OCI-LY3 (cell line): ENCODE results near the gene KCNQ1.

Source experiments
- H2AFZ ChIP-seq: fragments of 200-600, 300-600 bp; shearing (Covaris generic); 2 replicates; pipeline ENCODE4 v1.6.0; 2014; ENCODE audit warnings: antibody characterized with exemption, low read depth, low read length
- H3K27ac ChIP-seq: fragments of 200-600, 300-600 bp; sonication (generic); 2 replicates; pipeline ENCODE4 v1.5.1; 2014; ENCODE audit warnings: mild to moderate bottlenecking, low read length, moderate library complexity, mixed read lengths
- H3K27me3 ChIP-seq: fragments of 200-600, 300-600 bp; sonication (generic); 2 replicates; pipeline ENCODE4 v1.6.1; 2014; ENCODE audit warnings: low read depth, low read length, mixed read lengths
- H3K36me3 ChIP-seq: fragments of 200-600, 300-600 bp; sonication (generic); replicated peaks from 2 replicates; pipeline ENCODE3; 2014; ENCODE audit warnings: low read depth, low read length, mixed read lengths
- H3K4me1 ChIP-seq: fragments of 300-600, 200-600 bp; sonication (generic); 2 replicates; pipeline ENCODE4 v1.6.1; 2014; ENCODE audit warnings: low read length, mixed read lengths
- H3K4me2 ChIP-seq: fragments of 200-600, 300-600 bp; sonication (generic); 2 replicates; pipeline ENCODE4 v1.6.1; 2014; ENCODE audit warnings: low read length, mixed read lengths
- H3K4me3 ChIP-seq: fragments of 300-600, 200-600 bp; sonication (generic); 2 replicates; pipeline ENCODE4 v1.5.1; 2014; ENCODE audit warnings: antibody characterized with exemption, mild to moderate bottlenecking, low read length, moderate library complexity
- H3K79me2 ChIP-seq: fragments of 300-600, 200-600 bp; shearing (Covaris generic); 2 replicates; pipeline ENCODE4 v1.6.1; 2014; ENCODE audit warnings: mild to moderate bottlenecking, low read length, mixed read lengths
- H3K9ac ChIP-seq: fragments of 300-600, 200-600 bp; shearing (Covaris generic); 2 replicates; pipeline ENCODE4 v1.6.0; 2014; ENCODE audit warnings: mild to moderate bottlenecking, low read length, moderate library complexity
- H3K9me3 ChIP-seq: fragments of 200-600, 300-600 bp; shearing (Covaris generic); 2 replicates; pipeline ENCODE4 v1.6.1; 2014; ENCODE audit warnings: low read length, mixed read lengths; ENCODE audit not compliant: insufficient read depth
- H4K20me1 ChIP-seq: fragments of 200-600, 300-600 bp; sonication (generic); 2 replicates; pipeline ENCODE4 v1.6.1; 2016; ENCODE audit warnings: low read length, mixed read lengths; ENCODE audit not compliant: insufficient read depth
- EZH2phosphoT487 ChIP-seq: fragments of 200-600 bp; shearing (Covaris generic); IDR thresholded peaks from 2 replicates; pipeline ENCODE4 v1.6.1; 2018; ENCODE audit warnings: antibody characterized with exemption, mixed run types, low read depth
- TF ChIP-seq, protein P1 (sequence below): fragments of 200-600, 300-600 bp; sonication (generic); IDR thresholded peaks from 2 replicates; pipeline ENCODE4 v1.5.1; 2014; ENCODE audit warnings: antibody characterized with exemption, low read length, low read depth

KCNQ1 gene

DNA sequence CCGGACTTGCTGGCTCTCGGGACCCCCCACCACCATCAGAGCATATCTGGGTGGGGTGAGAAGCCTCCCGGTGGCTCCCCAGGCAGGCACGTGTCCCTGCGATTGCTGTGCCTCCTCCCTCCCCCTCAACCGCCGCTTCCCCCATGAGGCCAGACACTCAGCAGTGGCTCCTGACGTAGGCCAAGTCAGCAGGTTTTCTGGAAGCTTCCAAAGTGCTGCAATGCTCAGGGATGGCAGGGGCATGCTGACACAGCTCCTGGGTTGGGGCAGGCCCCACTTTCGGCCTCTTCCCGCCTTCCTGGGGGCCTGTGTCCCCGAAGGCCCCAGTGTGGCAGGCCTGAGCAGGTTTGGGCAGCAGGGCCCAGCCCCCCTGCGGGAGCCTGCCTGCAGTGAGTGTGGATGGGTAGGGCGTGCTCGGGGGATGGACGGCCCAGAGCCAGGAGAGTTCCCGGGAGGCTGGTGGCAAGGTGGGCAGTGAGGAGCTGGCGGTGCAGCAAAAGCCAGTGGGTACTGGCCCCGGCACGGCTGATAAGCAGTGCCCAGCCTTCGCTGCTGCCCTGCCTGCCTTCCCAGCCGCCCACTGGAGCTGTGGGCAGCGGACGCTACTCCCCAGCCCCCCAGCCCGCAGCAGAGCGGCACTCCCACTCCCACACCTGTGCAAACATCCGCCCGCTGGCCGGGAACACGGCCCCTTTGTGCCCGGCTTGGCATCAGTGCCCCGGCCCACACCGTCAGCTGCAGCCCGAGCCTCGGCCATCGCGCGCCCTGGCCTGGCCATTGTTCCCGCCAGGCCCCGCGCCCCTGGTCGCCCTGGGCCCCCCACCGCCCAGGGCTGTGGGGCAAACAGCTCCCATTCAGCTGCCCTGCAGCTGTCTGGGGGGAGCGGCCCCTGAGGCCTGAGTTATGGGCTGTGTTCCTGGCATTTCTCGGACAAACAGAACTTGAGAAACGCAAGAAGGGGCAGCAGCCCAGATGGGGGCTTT is 130.0 kb downstream of the KCNQ1 start:
- H3K9ac ChIP-seq, result no peak overlapping the region
- no peak for TF ChIP-seq EZH2phosphoT487
- TF ChIP-seq, protein P1, sequence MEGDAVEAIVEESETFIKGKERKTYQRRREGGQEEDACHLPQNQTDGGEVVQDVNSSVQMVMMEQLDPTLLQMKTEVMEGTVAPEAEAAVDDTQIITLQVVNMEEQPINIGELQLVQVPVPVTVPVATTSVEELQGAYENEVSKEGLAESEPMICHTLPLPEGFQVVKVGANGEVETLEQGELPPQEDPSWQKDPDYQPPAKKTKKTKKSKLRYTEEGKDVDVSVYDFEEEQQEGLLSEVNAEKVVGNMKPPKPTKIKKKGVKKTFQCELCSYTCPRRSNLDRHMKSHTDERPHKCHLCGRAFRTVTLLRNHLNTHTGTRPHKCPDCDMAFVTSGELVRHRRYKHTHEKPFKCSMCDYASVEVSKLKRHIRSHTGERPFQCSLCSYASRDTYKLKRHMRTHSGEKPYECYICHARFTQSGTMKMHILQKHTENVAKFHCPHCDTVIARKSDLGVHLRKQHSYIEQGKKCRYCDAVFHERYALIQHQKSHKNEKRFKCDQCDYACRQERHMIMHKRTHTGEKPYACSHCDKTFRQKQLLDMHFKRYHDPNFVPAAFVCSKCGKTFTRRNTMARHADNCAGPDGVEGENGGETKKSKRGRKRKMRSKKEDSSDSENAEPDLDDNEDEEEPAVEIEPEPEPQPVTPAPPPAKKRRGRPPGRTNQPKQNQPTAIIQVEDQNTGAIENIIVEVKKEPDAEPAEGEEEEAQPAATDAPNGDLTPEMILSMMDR, result no peak
- no peak overlapping the region for H3K4me2 ChIP-seq
- no peak overlapping the region for H3K27ac ChIP-seq
- no peaks in the 10 kb centered on the region for H3K79me2 ChIP-seq
- no peaks in the 10 kb centered on the region for H3K9me3 ChIP-seq
- H3K4me1 ChIP-seq, result no peaks in the 10 kb centered on the region
- no peaks in the 10 kb centered on the region for H4K20me1 ChIP-seq
- H2AFZ ChIP-seq, result no peak overlapping the region
- H3K27me3 ChIP-seq, result no peaks in the 10 kb centered on the region
- no peak overlapping the region for H3K4me3 ChIP-seq
- H3K36me3 ChIP-seq, result no peaks in the 10 kb centered on the region

DNA sequence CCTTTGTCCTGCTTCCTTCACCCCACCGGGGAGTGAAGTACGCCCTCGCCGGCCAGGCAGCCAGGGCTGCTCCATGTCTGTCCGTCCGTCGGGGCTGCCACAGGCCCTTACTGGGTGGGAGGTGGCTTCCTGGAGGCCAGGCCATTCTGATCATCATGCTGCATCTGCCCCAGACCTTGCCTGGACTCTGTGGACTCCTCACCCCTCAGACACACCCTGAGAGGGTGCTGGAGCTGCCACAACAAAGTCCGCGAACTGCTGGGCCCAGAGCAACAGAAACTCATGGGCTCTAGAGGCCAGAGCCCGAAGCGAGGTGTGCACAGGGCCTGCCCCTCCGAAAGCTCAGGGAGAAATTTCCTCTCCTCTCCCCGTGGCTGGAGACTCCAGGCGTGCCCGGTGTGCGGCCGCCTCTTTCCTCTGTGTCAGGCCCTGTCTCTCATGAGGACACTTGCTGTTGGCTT is 130.8 kb downstream of the KCNQ1 start:
- H3K27me3 ChIP-seq, result no peaks in the 10 kb centered on the region
- no peak overlapping the region for H3K4me3 ChIP-seq
- H3K27ac ChIP-seq, result no peak overlapping the region
- H3K79me2 ChIP-seq, result no peaks in the 10 kb centered on the region
- no peak overlapping the region for H2AFZ ChIP-seq
- H3K4me1 ChIP-seq, result no peaks in the 10 kb centered on the region
- no peak overlapping the region for H3K4me2 ChIP-seq
- H4K20me1 ChIP-seq, result no peaks in the 10 kb centered on the region
- no peak overlapping the region for H3K9ac ChIP-seq
- TF ChIP-seq, protein P1, result no peak
- no peaks in the 10 kb centered on the region for H3K36me3 ChIP-seq
- no peaks in the 10 kb centered on the region for H3K9me3 ChIP-seq

DNA sequence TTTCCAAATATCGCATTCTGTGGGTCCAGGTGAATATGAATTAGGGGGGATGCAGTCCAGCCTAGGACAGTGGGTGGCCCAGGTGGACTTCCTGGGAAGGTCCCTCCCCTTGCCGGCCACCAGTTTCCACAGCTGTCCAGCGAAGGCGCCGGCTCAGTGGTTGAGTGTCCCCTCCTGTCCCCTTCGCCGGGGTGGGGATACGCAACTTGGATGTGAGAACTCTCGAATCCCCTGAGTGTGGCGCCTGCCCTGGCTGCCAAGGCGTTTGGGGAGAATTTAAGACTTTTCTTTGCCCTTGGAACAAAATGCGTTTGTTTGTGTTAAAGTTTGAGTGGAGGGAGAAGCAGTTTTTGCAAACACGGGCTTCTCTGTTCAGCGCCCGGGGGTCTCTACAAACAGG is 131.3 kb downstream of the KCNQ1 start:
- TF ChIP-seq, protein P1, result no peak
- no peak for TF ChIP-seq EZH2phosphoT487
- no peak overlapping the region for H3K9ac ChIP-seq
- no peaks in the 10 kb centered on the region for H4K20me1 ChIP-seq
- H3K27ac ChIP-seq, result no peak overlapping the region
- no peaks in the 10 kb centered on the region for H3K9me3 ChIP-seq
- no peak overlapping the region for H2AFZ ChIP-seq
- H3K4me3 ChIP-seq, result no peak overlapping the region
- no peaks in the 10 kb centered on the region for H3K4me1 ChIP-seq
- no peak overlapping the region for H3K4me2 ChIP-seq
- H3K79me2 ChIP-seq, result no peaks in the 10 kb centered on the region
- H3K36me3 ChIP-seq, result no peaks in the 10 kb centered on the region
- H3K27me3 ChIP-seq, result no peaks in the 10 kb centered on the region

DNA sequence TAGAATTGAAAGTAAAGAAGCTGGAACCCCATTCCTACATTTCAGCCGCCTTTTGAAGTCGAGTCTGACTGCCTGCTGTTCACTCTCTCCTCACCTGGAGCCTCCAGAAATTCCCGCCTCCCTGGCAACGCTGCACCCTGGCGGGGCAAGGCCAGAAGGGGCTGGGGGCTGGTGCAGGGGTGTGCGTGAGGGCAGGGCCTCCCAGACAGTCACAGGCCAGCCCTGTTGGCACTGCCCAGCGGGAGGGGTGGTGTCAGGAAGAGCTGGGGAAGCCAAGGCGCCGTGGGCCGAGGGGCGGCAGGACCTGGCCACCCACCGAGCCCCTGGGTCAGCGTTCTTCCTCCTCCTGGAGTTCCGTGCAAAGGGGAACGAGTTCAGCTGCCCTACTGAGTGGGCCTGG is 131.7 kb downstream of the KCNQ1 start:
- Histone ChIP-seq H4K20me1 (no peaks in the 10 kb centered on the region), H3K4me2 (no peak overlapping the region), H3K36me3 (no peaks in the 10 kb centered on the region), H3K27ac (no peak overlapping the region), H3K27me3 (no peaks in the 10 kb centered on the region), H2AFZ (no peak overlapping the region), H3K4me1 (no peaks in the 10 kb centered on the region), H3K9ac (no peak overlapping the region), H3K4me3 (no peak overlapping the region), H3K79me2 (no peaks in the 10 kb centered on the region), H3K9me3 (no peaks in the 10 kb centered on the region)
- TF ChIP-seq, protein P1, result no peak
- no peak for TF ChIP-seq EZH2phosphoT487
